ENCODE measurements around the gene SLITRK4.

Gene SLITRK4

DNA sequence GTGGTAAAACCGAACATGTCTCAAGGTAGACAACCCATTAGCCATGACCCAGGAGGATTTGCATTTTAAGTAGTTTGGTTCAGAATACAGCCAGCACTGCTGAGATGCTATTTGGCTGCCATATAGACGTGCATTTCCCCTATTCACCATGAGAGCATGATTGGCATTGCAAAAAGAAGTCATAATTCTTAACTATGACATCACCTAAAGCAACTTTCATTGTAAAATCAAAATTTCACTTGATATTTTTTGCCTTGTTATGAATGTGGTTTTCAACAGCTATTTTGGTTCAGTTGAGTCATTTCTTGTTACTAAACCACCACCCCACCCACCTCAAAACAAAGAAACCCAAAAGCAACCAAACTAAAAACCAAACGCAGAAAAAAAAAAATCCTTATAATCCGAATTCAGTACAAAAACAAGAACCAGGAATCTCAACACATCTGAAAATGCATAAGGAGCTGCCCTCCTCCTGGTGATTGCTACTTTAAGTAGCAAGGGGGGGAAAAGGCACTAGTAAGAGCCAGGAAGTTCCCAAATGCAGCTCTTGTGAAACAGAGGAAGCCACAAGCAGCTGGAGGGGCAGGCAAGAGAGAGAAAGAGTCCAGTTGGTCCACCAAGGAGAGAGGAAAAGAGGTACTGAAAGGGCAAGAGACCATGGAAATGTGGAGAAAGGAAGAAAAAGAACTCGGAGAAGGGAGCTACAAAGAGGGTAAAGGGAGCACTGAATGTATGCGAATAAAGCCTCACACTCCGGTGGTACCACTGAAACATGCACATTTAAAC is 3.1 kb downstream of the SLITRK4 start:
- Mint-ChIP-seq H3K27me3 (peaks cover 11% of the 10 kb centered on the region), H3K9me3 (peaks cover 2% of the 10 kb centered on the region), H3K36me3 (peaks cover 3% of the 10 kb centered on the region), H3K27ac (no peak overlapping the region), H3K4me3 (no peak overlapping the region), H3K4me1 (no peaks in the 10 kb centered on the region)
- DNase-seq (ENCODE audit: low spot score in 2 of 2) = no peak
- no peak for ATAC-seq (ENCODE audit: low read depth)

DNA sequence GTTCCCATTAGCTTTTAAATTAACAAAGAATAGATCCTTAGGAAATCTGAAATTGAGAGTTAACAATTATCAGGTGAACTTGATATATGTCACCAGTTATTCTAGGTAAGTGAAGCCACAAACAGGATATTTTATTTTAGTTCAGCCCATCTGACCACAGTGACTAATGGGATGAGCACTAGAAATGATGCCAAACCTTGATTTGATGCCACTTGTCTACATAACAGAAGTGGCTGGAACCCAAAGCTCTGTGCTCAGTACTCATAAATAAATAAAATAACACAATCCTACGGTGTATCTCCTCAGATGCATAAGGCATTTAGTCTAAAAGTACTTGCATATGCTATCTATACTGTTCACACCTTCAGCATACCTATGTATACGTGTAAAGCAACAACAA is 12.2 kb downstream of the SLITRK4 start:
- Mint-ChIP-seq H3K4me1 (no peaks in the 10 kb centered on the region), H3K27me3 (no peaks in the 10 kb centered on the region), H3K4me3 (no peak overlapping the region), H3K27ac (no peak overlapping the region), H3K36me3 (no peaks in the 10 kb centered on the region), H3K9me3 (no peaks in the 10 kb centered on the region)
- DNase-seq (ENCODE audit: low spot score in 2 of 2) = no peak
- ATAC-seq (ENCODE audit: low read depth) = no peak

DNA sequence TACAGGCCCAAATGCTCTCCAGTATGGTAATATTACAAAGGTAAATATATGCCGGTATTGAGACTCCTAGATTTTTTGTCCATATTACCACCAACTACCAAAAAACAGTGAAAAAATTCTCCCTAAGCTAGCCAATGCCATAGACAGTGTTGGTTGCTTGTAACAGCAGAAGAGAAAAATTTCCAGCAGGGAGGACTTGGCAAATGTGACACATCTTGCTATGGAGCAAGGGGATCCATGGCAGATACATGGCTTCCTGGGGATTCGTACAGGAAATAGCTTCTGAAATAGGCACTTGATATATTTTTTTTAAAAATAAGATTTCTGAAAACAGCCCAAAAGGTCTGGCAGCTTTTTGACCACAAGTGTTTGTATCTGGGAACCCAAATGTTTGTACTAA is 14.6 kb downstream of the SLITRK4 start:
- Mint-ChIP-seq H3K27ac (no peak overlapping the region), H3K36me3 (no peaks in the 10 kb centered on the region), H3K4me3 (no peak overlapping the region), H3K9me3 (no peaks in the 10 kb centered on the region), H3K27me3 (no peaks in the 10 kb centered on the region), H3K4me1 (no peaks in the 10 kb centered on the region)
- ATAC-seq (ENCODE audit: low read depth) (no peak), DNase-seq (ENCODE audit: low spot score in 2 of 2) (no peak)

DNA sequence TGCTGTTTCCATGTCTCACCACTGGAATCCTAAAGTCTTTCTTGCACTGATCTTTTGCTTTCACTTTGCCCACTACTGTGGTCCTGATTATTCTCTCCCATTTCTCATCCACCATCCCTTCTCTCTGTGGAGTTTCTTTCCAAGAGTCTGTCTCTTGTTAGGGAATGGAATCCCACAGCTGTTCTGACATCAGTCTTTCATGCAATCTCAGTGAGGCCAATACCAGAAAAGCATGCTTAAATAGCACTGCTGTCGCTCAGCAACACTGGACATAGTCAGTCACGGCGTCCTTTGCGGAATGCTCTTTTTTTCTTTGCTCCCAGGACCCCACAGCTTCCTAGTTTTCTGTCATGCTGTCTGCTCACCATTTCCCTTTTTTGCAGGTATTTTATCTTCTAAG is 20.1 kb downstream of the SLITRK4 start:
- Mint-ChIP-seq H3K36me3 (no peaks in the 10 kb centered on the region), H3K9me3 (peaks cover 2% of the 10 kb centered on the region), H3K4me3 (no peak overlapping the region), H3K4me1 (no peaks in the 10 kb centered on the region), H3K27ac (no peak overlapping the region), H3K27me3 (no peaks in the 10 kb centered on the region)
- no peak for ATAC-seq (ENCODE audit: low read depth)
- DNase-seq (ENCODE audit: low spot score in 2 of 2) = no peak

DNA sequence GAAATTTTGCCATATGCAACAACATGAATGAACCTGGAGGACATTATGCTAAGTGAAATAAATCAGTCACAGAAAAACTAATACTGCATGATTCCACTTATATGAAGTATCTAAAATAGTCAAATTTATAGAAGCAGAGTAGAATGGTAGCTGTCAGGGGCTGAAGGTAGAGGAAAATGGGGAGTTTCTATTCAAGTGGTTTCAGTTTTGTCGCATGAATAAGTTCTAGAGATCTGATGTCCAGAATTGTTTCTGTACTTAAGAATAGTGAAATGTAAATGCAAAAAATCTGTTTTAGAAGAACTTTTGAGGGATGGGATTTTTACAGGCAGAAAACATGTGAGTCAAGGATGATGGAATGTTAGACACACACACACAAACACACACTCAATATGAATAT is 34.1 kb downstream of the SLITRK4 start:
- H3K9me3 Mint-ChIP-seq = no peaks in the 10 kb centered on the region
- H3K27ac Mint-ChIP-seq = no peak overlapping the region
- no peak overlapping the region for H3K4me3 Mint-ChIP-seq
- no peaks in the 10 kb centered on the region for H3K36me3 Mint-ChIP-seq
- DNase-seq (ENCODE audit: low spot score in 2 of 2) (no peak), ATAC-seq (ENCODE audit: low read depth) (no peak)
- H3K27me3 Mint-ChIP-seq = no peaks in the 10 kb centered on the region
- H3K4me1 Mint-ChIP-seq = no peaks in the 10 kb centered on the region

DNA sequence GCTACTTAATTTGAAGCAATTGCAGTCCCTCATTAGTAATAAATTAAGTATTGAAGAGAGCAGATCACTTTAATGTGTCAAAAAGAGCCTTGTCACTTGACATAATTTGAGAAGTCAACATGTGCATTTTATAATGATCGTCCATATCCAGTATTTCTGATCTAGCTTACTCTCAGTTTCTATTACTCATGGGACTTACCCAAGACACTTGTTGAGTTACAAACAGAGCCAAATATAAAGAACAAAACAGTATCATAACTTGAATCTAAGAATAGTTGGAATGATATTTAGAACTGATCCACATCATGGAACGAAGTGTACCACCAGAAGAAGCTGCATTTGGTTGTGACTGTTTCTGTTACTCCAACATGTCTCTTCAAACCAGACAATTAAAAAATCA is 54.7 kb downstream of the SLITRK4 start:
- H3K36me3 Mint-ChIP-seq = no peaks in the 10 kb centered on the region
- no peak overlapping the region for H3K27ac Mint-ChIP-seq
- no peaks in the 10 kb centered on the region for H3K27me3 Mint-ChIP-seq
- H3K4me1 Mint-ChIP-seq = no peaks in the 10 kb centered on the region
- H3K4me3 Mint-ChIP-seq = no peak overlapping the region
- H3K9me3 Mint-ChIP-seq = no peaks in the 10 kb centered on the region
- no peak for DNase-seq (ENCODE audit: low spot score in 2 of 2)
- no peak for ATAC-seq (ENCODE audit: low read depth)

DNA sequence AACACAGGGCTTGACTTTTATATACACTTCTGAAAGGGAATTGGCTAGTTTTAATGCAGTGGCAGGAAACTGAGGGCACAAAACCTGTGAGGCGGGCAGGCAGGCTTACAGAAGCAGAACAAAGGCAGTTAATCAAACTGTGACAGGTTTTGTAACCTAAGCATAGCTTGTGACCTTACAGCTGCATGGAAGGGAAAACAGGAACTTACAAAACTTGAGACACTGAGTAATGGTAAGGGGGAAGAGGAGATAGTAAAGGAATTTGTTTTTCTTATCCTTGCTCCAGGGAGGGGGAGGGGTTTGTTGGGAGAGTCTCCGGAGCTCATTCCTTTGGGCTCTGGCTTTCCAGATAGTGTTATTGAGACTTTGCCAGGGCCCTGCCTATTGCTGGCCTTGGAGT is 55.6 kb downstream of the SLITRK4 start:
- Mint-ChIP-seq H3K4me3 (no peak overlapping the region), H3K36me3 (no peaks in the 10 kb centered on the region), H3K27ac (no peak overlapping the region), H3K4me1 (no peaks in the 10 kb centered on the region), H3K27me3 (no peaks in the 10 kb centered on the region), H3K9me3 (no peaks in the 10 kb centered on the region)
- no peak for ATAC-seq (ENCODE audit: low read depth)
- DNase-seq (ENCODE audit: low spot score in 2 of 2) = no peak
